Psoas muscle (tissue), 8 donors: ENCODE data around the gene FICD. TPM values are rescaled to one million over a fixed set of nuclear protein-coding genes. Genes with fewer than 3 reads are reported as not detected.
A peak's percentile ranks its signal among the peaks of the same experiment; 100 is the strongest.
"Not testable (repeated sequence)": the region's sequence is repeated elsewhere in the genome, so short reads cannot be mapped to it uniquely, and the experiment has no call there.

Source experiments
- ATAC-seq, 4 donors: fragments of 200-7000 bp; cut with Tn5 transposase; one replicate each; pipeline ENCODE4 v1.9.1; 2020; ENCODE audit warnings: moderate library complexity in 3 of 4, mild to moderate bottlenecking in 2 of 4
- DNase-seq, 2 donors: peaks; one replicate each; pipeline ENCODE4 v3.0.0-alpha.2; 2020
- H3K27ac ChIP-seq: fragments of 200-600 bp; one replicate; pipeline ENCODE4 v1.8.0; 2022
- H3K27me3 ChIP-seq, 3 donors: fragments of 200-600 bp in 1 of 3; one replicate each; pipeline versions ENCODE4 v1.6.1 to v1.8.0; 2013 to 2022; ENCODE audit warnings: low read length in 2 of 3, mild to moderate bottlenecking in 2 of 3, moderate library complexity in 1 of 3; ENCODE audit not compliant: insufficient read depth in 3 of 3
- H3K36me3 ChIP-seq, 2 donors: fragments of 200-600 bp in 1 of 2; one replicate each; pipeline versions ENCODE4 v1.6.1 to v1.8.0; 2013 to 2022; ENCODE audit warnings: low read depth in 1 of 2, mild to moderate bottlenecking in 1 of 2, moderate library complexity in 1 of 2; ENCODE audit not compliant: insufficient read depth in 1 of 2
- H3K4me1 ChIP-seq: fragments of 200-600 bp; one replicate; pipeline ENCODE4 v1.8.0; 2022
- H3K4me3 ChIP-seq: fragments of 200-600 bp; one replicate; pipeline ENCODE4 v1.8.0; 2022; ENCODE audit warnings: mild to moderate bottlenecking
- H3K9me3 ChIP-seq: fragments of 200-600 bp; one replicate; pipeline ENCODE4 v1.8.0; 2022
- CTCF ChIP-seq: fragments of 200-600 bp; IDR thresholded peaks from one replicate; pipeline ENCODE4 v1.8.0; 2022; ENCODE audit warnings: antibody characterized with exemption
- WGBS, 3 donors: extraction: QIAGEN DNeasy Blood & Tissue Kit; methylation state at CpG; one replicate each; pipeline versions ENCODE4 v1.1.6 to v1.1.7; 2013; 5-methylcytosine and 5-hydroxymethylcytosine counted together
- intact Hi-C, 2 donors: fragments of 100-400 bp; cut with DNase I; formaldehyde crosslinking; loops; one replicate each; pipeline versions ENCODE4 v1.11.0 to v1.14.2; 2022
- polyA plus RNA-seq, 3 donors: library from polyadenylated mRNA; stranded (reverse); fragments of 200-250 nt; gene quantifications; one replicate each; pipeline ENCODE4 v1.2.3, GENCODE V29; 2013
- total RNA-seq, 4 donors: library from RNA; stranded (reverse); fragmentation: NEBNext Ultra II Directional in 2 of 4; extraction: Animal tissue kit (Norgen Biotek cat#: 25700) in 2 of 4; gene quantifications; one replicate each; pipeline versions ENCODE4 v1.2.1 to v1.2.4, GENCODE V29; 2021 to 2023
- donor health status: healthy with polysubstance abuse.
- donor health status: DM: no; HTN: no; CAD: no; lungs with moderate emphysema.
- donor health status: Bipolar disorder and iron deficiency.
- donor health status: healthy.
- donor health status: DM: yes; HTN: yes; CAD: no.
- donor health status: DM: no; HTN: no; CAD: no.
- donor health status: DM: no; HTN: no; CAD: no.
- donor health status: DM: yes; HTN: yes; CAD: no.

FICD gene
- total and polyA plus RNA-seq, 7 donors = 1.6 to 5.5 (median 4.2) TPM

- Histone ChIP-seq H3K4me1 (peaks cover 7% of the 10 kb centered on the region), H3K4me3 (no peak overlapping the region), H3K27me3 (no peaks in the 10 kb centered on the region), H3K27ac (no peak overlapping the region), H3K36me3 (peaks cover 20 to 77% of the 10 kb centered on the region in 2 donors), H3K9me3 (no peaks in the 10 kb centered on the region)
- intact Hi-C loops = no loop called here
- TF ChIP-seq CTCF = no peak
- DNase-seq (no peak), ATAC-seq (no peak)
- WGBS, 3 donors = 80 to 91% (median 84%) methylated on average over 3 of the region's 3 CpGs
These were observed 28.6 kb downstream of the FICD start for GRCh38 chr12:108543652-108544051.

- Histone ChIP-seq H3K27me3 (no peaks in the 10 kb centered on the region), H3K4me3 (no peak overlapping the region), H3K36me3 (peaks cover 15 to 67% of the 10 kb centered on the region in 2 donors), H3K9me3 (no peaks in the 10 kb centered on the region), H3K4me1 (peaks cover 11% of the 10 kb centered on the region), H3K27ac (no peak overlapping the region)
- WGBS, 3 donors = 47 to 57% (median 51%) methylated on average over 9 of the region's 9 CpGs
- DNase-seq (no peak), ATAC-seq (peak; percentile 79 to 95 (median 90))
- intact Hi-C loops = no loop called here
- TF ChIP-seq CTCF = no peak
These were observed 32.6 kb downstream of the FICD start for GRCh38 chr12:108547686-108548085.

- TF ChIP-seq CTCF = no peak
- Histone ChIP-seq H3K4me1 (peaks cover 11% of the 10 kb centered on the region), H3K36me3 (peaks cover 9 to 54% of the 10 kb centered on the region in 2 donors), H3K4me3 (no peak overlapping the region), H3K27ac (no peak overlapping the region), H3K9me3 (no peaks in the 10 kb centered on the region), H3K27me3 (no peaks in the 10 kb centered on the region)
- 61 to 68% (median 65%) methylated on average over 7 of the region's 7 CpGs for WGBS, 3 donors
- intact Hi-C loops = no loop called here
- ATAC-seq (no peak), DNase-seq (no peak)
These were observed 34.0 kb downstream of the FICD start for GRCh38 chr12:108548954-108549521.

GRCh38 chr12:108551535-108551934 lies 36.5 kb downstream of the FICD start:
- no peak for TF ChIP-seq CTCF
- WGBS, 3 donors = 79 to 84% (median 79%) methylated on average over 5 of the region's 5 CpGs
- H3K36me3 ChIP-seq = peaks cover 4 to 38% of the 10 kb centered on the region in 2 donors
- peaks cover 24% of the 10 kb centered on the region for H3K4me1 ChIP-seq
- H3K27ac ChIP-seq = no peak overlapping the region
- H3K27me3 ChIP-seq = no peaks in the 10 kb centered on the region
- intact Hi-C loops = no loop called here
- H3K4me3 ChIP-seq = no peak overlapping the region
- H3K9me3 ChIP-seq = no peaks in the 10 kb centered on the region
- ATAC-seq (no peak), DNase-seq (no peak)

- Histone ChIP-seq H3K4me1 (peaks cover 45% of the 10 kb centered on the region), H3K36me3 (peaks cover 3 to 29% of the 10 kb centered on the region in 2 donors), H3K27ac (no peak overlapping the region), H3K9me3 (no peaks in the 10 kb centered on the region), H3K4me3 (no peak overlapping the region), H3K27me3 (no peaks in the 10 kb centered on the region)
- 84 to 87% (median 84%) methylated on average over 5 of the region's 5 CpGs for WGBS, 3 donors
- no peak for ATAC-seq
- no peak for TF ChIP-seq CTCF
- intact Hi-C loops = no loop called here
- no peak for DNase-seq
These were observed 38.7 kb downstream of the FICD start for GRCh38 chr12:108553799-108554198.

GRCh38 chr12:108555383-108555782 lies 40.3 kb downstream of the FICD start:
- intact Hi-C loops, H3K9me3 ChIP-seq, ATAC-seq, H3K4me3 ChIP-seq, DNase-seq, H3K27me3 ChIP-seq, H3K27ac ChIP-seq: not testable (repeated sequence)
- Histone ChIP-seq H3K4me1 (peaks cover 60% of the 10 kb centered on the region), H3K36me3 (peaks cover 3 to 23% of the 10 kb centered on the region in 2 donors)
- 79 to 90% (median 83%) methylated on average over 9 of the region's 9 CpGs for WGBS, 3 donors
